Measurements from ENCODE around the gene MAPKAP1.

The MAPKAP1 gene

DNA sequence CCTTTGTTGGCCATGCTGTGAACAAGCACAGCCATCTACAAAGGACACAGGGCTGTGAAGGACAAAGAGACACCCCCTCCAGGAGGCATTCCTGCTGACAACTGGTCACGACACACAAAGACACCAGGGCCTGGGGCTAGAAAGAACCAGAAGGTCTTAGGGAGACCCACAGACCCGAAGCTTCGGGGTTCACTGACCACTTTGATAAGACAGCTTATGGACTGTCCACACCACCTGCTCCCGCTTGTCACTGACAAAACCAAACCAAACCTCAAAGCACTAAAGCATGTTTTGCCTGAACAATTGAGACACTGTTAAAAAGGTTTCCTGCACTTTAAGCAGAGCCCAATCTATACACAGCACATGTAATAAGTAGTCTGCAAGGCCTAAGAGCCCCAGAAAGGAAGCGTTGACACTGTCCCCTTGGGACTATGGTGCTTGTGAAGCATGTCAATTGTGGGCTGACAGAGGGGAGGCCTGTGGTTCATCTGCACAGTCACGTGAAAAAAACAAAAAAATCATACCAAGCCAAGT is 260.4 kb downstream of the MAPKAP1 start:
- H3K27ac ChIP-seq = no peak overlapping the region
- CTCF ChIA-PET = no interaction called here
- TF ChIP-seq, protein P1, sequence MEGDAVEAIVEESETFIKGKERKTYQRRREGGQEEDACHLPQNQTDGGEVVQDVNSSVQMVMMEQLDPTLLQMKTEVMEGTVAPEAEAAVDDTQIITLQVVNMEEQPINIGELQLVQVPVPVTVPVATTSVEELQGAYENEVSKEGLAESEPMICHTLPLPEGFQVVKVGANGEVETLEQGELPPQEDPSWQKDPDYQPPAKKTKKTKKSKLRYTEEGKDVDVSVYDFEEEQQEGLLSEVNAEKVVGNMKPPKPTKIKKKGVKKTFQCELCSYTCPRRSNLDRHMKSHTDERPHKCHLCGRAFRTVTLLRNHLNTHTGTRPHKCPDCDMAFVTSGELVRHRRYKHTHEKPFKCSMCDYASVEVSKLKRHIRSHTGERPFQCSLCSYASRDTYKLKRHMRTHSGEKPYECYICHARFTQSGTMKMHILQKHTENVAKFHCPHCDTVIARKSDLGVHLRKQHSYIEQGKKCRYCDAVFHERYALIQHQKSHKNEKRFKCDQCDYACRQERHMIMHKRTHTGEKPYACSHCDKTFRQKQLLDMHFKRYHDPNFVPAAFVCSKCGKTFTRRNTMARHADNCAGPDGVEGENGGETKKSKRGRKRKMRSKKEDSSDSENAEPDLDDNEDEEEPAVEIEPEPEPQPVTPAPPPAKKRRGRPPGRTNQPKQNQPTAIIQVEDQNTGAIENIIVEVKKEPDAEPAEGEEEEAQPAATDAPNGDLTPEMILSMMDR (conservative IDR thresholded peaks at IDR 0.05; ENCODE audit: low read depth) = no peak
- DNase-seq (ENCODE audit: low spot score) = no peak
- POLR2A ChIA-PET (ENCODE audit: low non-redundant PET) = no interaction called here

GRCh38 chr9:125444956-125445506 is 262.0 kb downstream of the MAPKAP1 start:
- CTCF ChIA-PET = no interaction called here
- H3K27ac ChIP-seq = no peak overlapping the region
- TF ChIP-seq, protein P1 (conservative IDR thresholded peaks at IDR 0.05; ENCODE audit: low read depth) = no peak
- no peak for DNase-seq (ENCODE audit: low spot score)
- POLR2A ChIA-PET (ENCODE audit: low non-redundant PET) = no interaction called here

DNA sequence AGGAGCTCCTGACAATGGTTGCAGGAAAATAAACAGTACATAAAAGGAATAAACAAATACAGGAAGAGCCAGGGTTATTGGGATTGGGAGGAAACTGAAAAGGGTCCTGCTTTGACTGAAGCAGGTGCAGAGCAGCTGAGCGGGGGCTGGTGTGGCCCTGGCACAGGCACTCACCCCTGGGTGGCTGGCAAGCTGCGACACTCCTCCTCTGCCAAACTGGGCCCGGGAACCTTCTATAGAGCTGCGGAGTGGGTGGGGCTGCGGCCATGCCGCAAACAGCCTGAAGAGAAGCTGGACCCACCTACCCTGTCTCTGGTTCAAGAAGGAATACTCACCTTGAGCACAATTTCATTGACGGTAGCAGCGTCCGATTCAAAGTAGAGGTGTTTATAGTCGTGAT is 262.8 kb downstream of the MAPKAP1 start:
- H3K27ac ChIP-seq = no peak overlapping the region
- ChIA-PET POLR2A (ENCODE audit: low non-redundant PET) (no interaction called here), CTCF (no interaction called here)
- DNase-seq (ENCODE audit: low spot score) = no peak
- TF ChIP-seq, protein P1 (conservative IDR thresholded peaks at IDR 0.05; ENCODE audit: low read depth) = no peak

- no peak overlapping the region for H3K27ac ChIP-seq
- TF ChIP-seq, protein P1 (conservative IDR thresholded peaks at IDR 0.05; ENCODE audit: low read depth) = no peak
- DNase-seq (ENCODE audit: low spot score) = no peak
- POLR2A ChIA-PET (ENCODE audit: low non-redundant PET) = no interaction called here
- CTCF ChIA-PET = no interaction called here
Measured at GRCh38 chr9:125443367-125443766, 263.6 kb downstream of the MAPKAP1 start.

DNA sequence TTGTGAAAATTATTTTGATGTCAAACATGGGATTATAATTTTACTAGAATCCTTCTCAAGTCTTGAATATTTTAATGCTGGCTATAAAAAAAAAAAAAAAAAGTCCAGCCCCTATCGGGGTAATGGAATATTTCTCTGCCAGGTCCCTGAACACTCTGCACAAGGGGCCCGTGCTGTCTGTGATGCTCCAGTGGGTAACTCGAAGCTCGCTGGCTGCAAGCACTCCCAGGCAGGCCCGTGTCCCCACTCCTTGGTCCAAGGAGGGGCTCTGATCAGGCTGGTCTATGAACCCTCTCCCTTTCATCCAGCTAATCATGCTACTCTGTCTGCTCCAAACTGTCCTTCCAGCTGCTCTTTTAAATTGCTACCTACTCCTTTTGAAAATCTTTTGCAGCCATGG is 264.6 kb downstream of the MAPKAP1 start:
- H3K27ac ChIP-seq = no peak overlapping the region
- CTCF ChIA-PET = no interaction called here
- TF ChIP-seq, protein P1 (conservative IDR thresholded peaks at IDR 0.05; ENCODE audit: low read depth) = no peak
- DNase-seq (ENCODE audit: low spot score) = no peak
- POLR2A ChIA-PET (ENCODE audit: low non-redundant PET) = interaction anchor here (0.6 kb wide), 1 partner anchor 241 kb away, joined by 7 read pairs; no protein-coding TSS in a partner anchor

GRCh38 chr9:125440411-125440810 is 266.6 kb downstream of the MAPKAP1 start:
- ChIA-PET POLR2A (ENCODE audit: low non-redundant PET) (no interaction called here), CTCF (no interaction called here)
- DNase-seq (ENCODE audit: low spot score) = no peak
- TF ChIP-seq, protein P1 (conservative IDR thresholded peaks at IDR 0.05; ENCODE audit: low read depth) = no peak
- no peak overlapping the region for H3K27ac ChIP-seq

Data from RWPE1 (cell line).